Neural progenitor cell (in vitro differentiated cells): ENCODE measurements around the gene CATSPERB. TPM values are rescaled to one million over a fixed set of nuclear protein-coding genes. Genes with fewer than 3 reads are reported as not detected.
"Not testable (repeated sequence)": the region's sequence is repeated elsewhere in the genome, so short reads cannot be mapped to it uniquely, and the experiment has no call there.

Experiments
- DNase-seq: peaks from one replicate; pipeline ENCODE4 v3.0.0-alpha.2; 2016; ENCODE audit warnings: low spot score
- H2AFZ ChIP-seq: fragments of 200-600 bp; sonication (generic); replicated peaks from 2 replicates; pipeline ENCODE4 v1.6.1; 2016; ENCODE audit warnings: antibody characterized with exemption
- H3F3A ChIP-seq: fragments of 200-600 bp; sonication (generic); 2 replicates; pipeline ENCODE4 v1.6.1; 2016; ENCODE audit warnings: antibody characterized with exemption, low read depth
- H3K27ac ChIP-seq: fragments of 200-600 bp; sonication (generic); 2 replicates; pipeline ENCODE4 v1.5.1; 2016; ENCODE audit warnings: mild to moderate bottlenecking
- H3K27me3 ChIP-seq: fragments of 200-600 bp; sonication (generic); 2 replicates; pipeline ENCODE4 v1.6.1; 2016; ENCODE audit warnings: mild to moderate bottlenecking, moderate library complexity
- H3K36me3 ChIP-seq: fragments of 200-600 bp; sonication (generic); 2 replicates; pipeline ENCODE4 v1.5.1; 2016
- H3K4me1 ChIP-seq: fragments of 200-600 bp; sonication (generic); 2 replicates; pipeline ENCODE4 v1.6.1; 2016; ENCODE audit warnings: mixed run types
- H3K4me2 ChIP-seq: fragments of 200-600 bp; sonication (generic); 2 replicates; pipeline ENCODE4 v1.6.1; 2016
- H3K4me3 ChIP-seq: fragments of 200-600 bp; sonication (generic); 2 replicates; pipeline ENCODE4 v1.5.1; 2016
- H3K79me2 ChIP-seq: fragments of 200-600 bp; sonication (generic); 2 replicates; pipeline ENCODE4 v1.6.1; 2016; ENCODE audit warnings: low read depth
- H3K9ac ChIP-seq: fragments of 200-600 bp; sonication (generic); 2 replicates; pipeline ENCODE4 v1.6.1; 2016
- H3K9me3 ChIP-seq: fragments of 200-600 bp; sonication (generic); 2 replicates; pipeline ENCODE4 v1.5.1; 2016; ENCODE audit warnings: low read depth
- H4K20me1 ChIP-seq: fragments of 200-600 bp; sonication (generic); 2 replicates; pipeline ENCODE4 v1.6.1; 2016; ENCODE audit warnings: low read depth
- H3K27ac Mint-ChIP-seq: 3 replicates; pipeline ENCODE4 v1.8.0; 2021; ENCODE audit warnings: mixed read lengths
- H3K27me3 Mint-ChIP-seq: 2 replicates; pipeline ENCODE4 v1.8.0; 2022; ENCODE audit warnings: low read depth, mild to moderate bottlenecking, inconsistent platforms, moderate library complexity, mixed read lengths; ENCODE audit not compliant: insufficient read depth
- H3K36me3 Mint-ChIP-seq: 3 replicates; pipeline ENCODE4 v1.8.0; 2021; ENCODE audit warnings: mixed read lengths
- H3K4me1 Mint-ChIP-seq: 3 replicates; pipeline ENCODE4 v1.8.0; 2021; ENCODE audit warnings: mixed read lengths
- H3K4me3 Mint-ChIP-seq: 3 replicates; pipeline ENCODE4 v1.8.0; 2021; ENCODE audit warnings: mild to moderate bottlenecking, moderate library complexity, mixed read lengths
- H3K9me3 Mint-ChIP-seq: 3 replicates; pipeline ENCODE4 v1.8.0; 2020; ENCODE audit warnings: mixed read lengths
- CTCF ChIP-seq: fragments of 200-600 bp; sonication (generic); IDR thresholded peaks from 2 replicates; pipeline ENCODE4 v1.5.1; 2017; ENCODE audit warnings: antibody characterized with exemption, mild to moderate bottlenecking
- EZH2 ChIP-seq: fragments of 200-600 bp; sonication (generic); IDR thresholded peaks from 2 replicates; pipeline ENCODE4 v1.6.1; 2017; ENCODE audit warnings: antibody characterized with exemption, mild to moderate bottlenecking, moderate library complexity
- EZH2phosphoT487 ChIP-seq: fragments of 200-600 bp; sonication (generic); IDR thresholded peaks from 2 replicates; pipeline ENCODE4 v1.6.1; 2017; ENCODE audit warnings: antibody characterized with exemption
- total RNA-seq: library from RNA; depleted of rRNA; stranded (reverse); fragments of >200 nt; gene quantifications from 2 replicates; pipeline ENCODE4 v1.2.3, GENCODE V29; 2015; ENCODE audit warnings: low replicate concordance

The CATSPERB gene
- total RNA-seq, 1 donor from 2014 or later: not detected

DNA sequence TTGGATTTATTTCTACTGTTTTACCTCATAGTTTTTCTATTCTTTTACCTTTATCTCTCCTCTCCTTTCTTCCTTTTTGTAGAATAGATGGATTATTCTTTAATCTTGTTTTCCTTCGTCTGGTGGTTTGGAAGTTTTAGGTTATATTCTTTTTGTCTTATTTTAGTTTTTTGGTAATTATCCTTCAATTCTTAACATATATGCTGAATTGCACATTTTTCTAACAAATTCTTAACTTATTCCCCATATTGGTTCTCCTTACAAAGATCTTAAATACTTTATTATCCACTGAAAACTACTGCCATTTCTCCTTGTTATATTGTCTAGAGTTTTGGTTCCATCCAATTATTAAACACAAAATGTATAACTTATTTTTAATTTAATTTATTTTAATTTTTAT lies 42.3 kb downstream of the CATSPERB start:
- H3K4me3 ChIP-seq: no peak overlapping the region
- H3K4me3 Mint-ChIP-seq: no peak overlapping the region
- H3K4me2 ChIP-seq: no peak overlapping the region
- H3F3A ChIP-seq: no peaks in the 10 kb centered on the region
- H3K9me3 ChIP-seq: no peaks in the 10 kb centered on the region
- no peaks in the 10 kb centered on the region for H3K79me2 ChIP-seq
- TF ChIP-seq CTCF: no peak
- no peak for TF ChIP-seq EZH2phosphoT487
- TF ChIP-seq EZH2: no peak
- H3K27me3 ChIP-seq: no peaks in the 10 kb centered on the region
- H3K9ac ChIP-seq: no peak overlapping the region
- DNase-seq: no peak
- no peaks in the 10 kb centered on the region for H4K20me1 ChIP-seq
- H3K4me1 ChIP-seq: no peaks in the 10 kb centered on the region
- no peak overlapping the region for H3K27ac Mint-ChIP-seq
- no peaks in the 10 kb centered on the region for H3K27me3 Mint-ChIP-seq
- H3K36me3 ChIP-seq: no peaks in the 10 kb centered on the region
- H3K4me1 Mint-ChIP-seq: no peaks in the 10 kb centered on the region
- no peak overlapping the region for H3K27ac ChIP-seq
- no peak overlapping the region for H2AFZ ChIP-seq
- H3K36me3 Mint-ChIP-seq: no peaks in the 10 kb centered on the region
- H3K9me3 Mint-ChIP-seq: peaks cover 5% of the 10 kb centered on the region

- H3K4me1 ChIP-seq, H3K36me3 Mint-ChIP-seq, H3K27me3 ChIP-seq, H3K79me2 ChIP-seq, H3K4me3 Mint-ChIP-seq, H3K4me2 ChIP-seq, H3K4me1 Mint-ChIP-seq, H4K20me1 ChIP-seq, H3K9me3 ChIP-seq, H2AFZ ChIP-seq, H3K27ac Mint-ChIP-seq, H3K27me3 Mint-ChIP-seq, H3K9ac ChIP-seq, DNase-seq, H3K36me3 ChIP-seq, H3K4me3 ChIP-seq, H3K9me3 Mint-ChIP-seq, H3K27ac ChIP-seq, H3F3A ChIP-seq: not testable (repeated sequence)
Measured at GRCh38 chr14:91687436-91687835, 44.5 kb downstream of the CATSPERB start.

DNA sequence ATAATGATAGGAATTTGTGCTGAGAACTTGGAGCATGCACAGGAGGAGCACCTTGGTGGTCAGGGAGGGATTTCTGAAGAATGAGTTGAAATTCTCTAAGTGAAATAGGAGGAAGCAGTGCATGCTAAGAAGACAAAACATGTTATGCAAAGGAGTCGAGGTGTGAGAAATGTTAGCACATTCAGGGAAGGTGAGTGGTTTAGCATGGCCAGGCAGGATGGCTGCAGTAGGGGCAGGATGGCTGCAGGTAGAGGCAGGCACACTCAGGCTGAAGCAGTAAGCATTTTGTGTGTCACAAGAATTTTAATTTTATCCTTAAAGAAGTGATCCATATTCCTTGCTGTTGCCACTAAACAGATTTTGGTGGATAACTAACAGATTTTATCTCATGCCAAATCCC lies 46.3 kb downstream of the CATSPERB start:
- no peak for DNase-seq
- no peaks in the 10 kb centered on the region for H3K4me1 Mint-ChIP-seq

More for the DNA sequence above, 46.3 kb downstream of the CATSPERB start:
- Histone ChIP-seq H2AFZ (no peak overlapping the region), H3K9me3 (no peaks in the 10 kb centered on the region), H3K4me3 (no peak overlapping the region), H3F3A (no peaks in the 10 kb centered on the region), H3K4me2 (no peak overlapping the region), H3K79me2 (no peaks in the 10 kb centered on the region), H3K27me3 (no peaks in the 10 kb centered on the region), H3K9ac (no peak overlapping the region), H4K20me1 (no peaks in the 10 kb centered on the region), H3K4me1 (no peaks in the 10 kb centered on the region), H3K36me3 (no peaks in the 10 kb centered on the region), H3K27ac (no peak overlapping the region)
- H3K27ac Mint-ChIP-seq: no peak overlapping the region
- no peak for TF ChIP-seq CTCF
- no peak for TF ChIP-seq EZH2phosphoT487
- no peak for TF ChIP-seq EZH2
- H3K9me3 Mint-ChIP-seq: peaks cover 8% of the 10 kb centered on the region
- no peak overlapping the region for H3K4me3 Mint-ChIP-seq
- H3K36me3 Mint-ChIP-seq: no peaks in the 10 kb centered on the region
- no peaks in the 10 kb centered on the region for H3K27me3 Mint-ChIP-seq
